A549 (cell line): ENCODE measurements around the gene PI4K2B. TPM values are rescaled to one million over a fixed set of nuclear protein-coding genes. Genes with fewer than 3 reads are reported as not detected.
A peak's percentile ranks its signal among the peaks of the same experiment; 100 is the strongest.
"Not testable (repeated sequence)": the region's sequence is repeated elsewhere in the genome, so short reads cannot be mapped to it uniquely, and the experiment has no call there.

ENCODE experiments used
- ATAC-seq, 2 experiments: fragments of 200-7000 bp in 1 of 2; fragments of >200 bp in 1 of 2; cut with Nextera tagmentation in 1 of 2; cut with Tn5 transposase in 1 of 2; 3 replicates each; pipeline versions ENCODE4 v1.8.0 to v1.9.1; 2018 to 2020; ENCODE audit warnings: mild to moderate bottlenecking in 1 of 2, moderate library complexity in 1 of 2
- CTCF ChIA-PET: fragments of 300-600 bp; sonication (Branson Sonifier 250); formaldehyde crosslinking; extraction: SDS; loops from one replicate; lab custom pipeline; 2021; ENCODE audit warnings: antibody characterized with exemption, inconsistent platforms; lab: Yijun Ruan, JAX
- POLR2A ChIA-PET: fragments of 350-600 bp; formaldehyde crosslinking; extraction: SDS; loops from one replicate; lab custom pipeline; 2021; ENCODE audit warnings: antibody characterized with exemption, inconsistent platforms; lab: Yijun Ruan, JAX
- DNase-seq, 2 experiments: peaks; one replicate each; pipeline versions ENCODE4 v3.0.0 to v3.0.0-alpha.2; 2011 to 2016; ENCODE audit warnings: low read depth in 1 of 2, low spot score in 1 of 2
- FAIRE-seq: peaks from 2 replicates; lab custom pipeline; 2011; peaks lifted over from hg19 to GRCh38; lab: Jason Lieb, UNC
- H3K27ac ChIP-seq, 2 experiments: fragments of >200 bp; sonication (Bioruptor Twin); formaldehyde crosslinking; 3 replicates each; pipeline ENCODE4 v1.5.1; 2016 to 2017
- H3K4me1 ChIP-seq: fragments of >200 bp; sonication (Bioruptor Twin); formaldehyde crosslinking; 3 replicates; pipeline ENCODE4 v1.6.1; 2016
- H3K4me2 ChIP-seq: fragments of >200 bp; sonication (Bioruptor Twin); formaldehyde crosslinking; 3 replicates; pipeline ENCODE4 v1.6.1; 2016
- H3K4me3 ChIP-seq: fragments of >200 bp; sonication (Bioruptor Twin); formaldehyde crosslinking; 3 replicates; pipeline ENCODE4 v1.5.1; 2016
- H3K9me3 ChIP-seq: fragments of >200 bp; sonication (Bioruptor Twin); formaldehyde crosslinking; 3 replicates; pipeline ENCODE4 v1.6.1; 2016
- BCL3 ChIP-seq: fragments of >200 bp; sonication (Bioruptor Twin); formaldehyde crosslinking; IDR thresholded peaks from 3 replicates; pipeline ENCODE4 v1.6.1; 2016
- CHD4 ChIP-seq: fragments of 200-600 bp; sonication (generic); IDR thresholded peaks from 2 replicates; pipeline ENCODE4 v1.6.1; 2016; ENCODE audit warnings: antibody characterized with exemption, mild to moderate bottlenecking, borderline replicate concordance
- CTCF ChIP-seq: fragments of >200 bp; sonication (Bioruptor Twin); formaldehyde crosslinking; IDR thresholded peaks from 3 replicates; pipeline ENCODE4 v1.5.1; 2016
- ELK1 ChIP-seq: fragments of 150-350 bp; IDR thresholded peaks from 2 replicates; pipeline ENCODE4 v1.6.1; 2014; ENCODE audit warnings: low read depth, mild to moderate bottlenecking, low read length
- FOSB ChIP-seq: fragments of 250-450 bp; sonication (Bioruptor Pico); IDR thresholded peaks from 2 replicates; pipeline ENCODE4 v1.5.0; 2020; ENCODE audit warnings: mild to moderate bottlenecking, moderate library complexity
- HEYL ChIP-seq: fragments of 250-450 bp; sonication (Bioruptor Pico); IDR thresholded peaks from 2 replicates; pipeline ENCODE4 v1.8.0; 2021; ENCODE audit warnings: mild to moderate bottlenecking, moderate library complexity
- HOXA7 ChIP-seq: fragments of 250-450 bp; sonication (Bioruptor Pico); IDR thresholded peaks from 2 replicates; pipeline ENCODE4 v1.5.0; 2020; ENCODE audit warnings: mild to moderate bottlenecking, moderate library complexity
- NPAS2 ChIP-seq: fragments of 250-450 bp; sonication (Bioruptor Pico); IDR thresholded peaks from 2 replicates; pipeline ENCODE4 v1.8.0; 2022; ENCODE audit warnings: mild to moderate bottlenecking, moderate library complexity, borderline replicate concordance
- PBX3 ChIP-seq: IDR thresholded peaks from 2 replicates; pipeline ENCODE4 v1.6.1; 2012
- PHF8 ChIP-seq: fragments of 200-600 bp; sonication (generic); IDR thresholded peaks from 2 replicates; pipeline ENCODE4 v1.6.1; 2016; ENCODE audit warnings: low read depth, mild to moderate bottlenecking, antibody characterized with exemption, moderate library complexity, borderline replicate concordance
- POLR2A ChIP-seq: IDR thresholded peaks from 2 replicates; pipeline ENCODE4 v1.6.1; 2012; ENCODE audit warnings: mild to moderate bottlenecking, low read length
- POLR2AphosphoS2 ChIP-seq: conservative IDR thresholded peaks from 2 replicates; pipeline ENCODE4 v1.6.1; 2012; ENCODE audit warnings: low read length, improper control_type of control experiment, inconsistent platforms
- RARB ChIP-seq: fragments of 250-450 bp; sonication (Bioruptor Pico); IDR thresholded peaks from 2 replicates; pipeline ENCODE4 v1.8.0; 2021; ENCODE audit warnings: mild to moderate bottlenecking, moderate library complexity
- RFX5 ChIP-seq: fragments of 450-650 bp; IDR thresholded peaks from 2 replicates; pipeline ENCODE4 v1.7.1; 2014; ENCODE audit warnings: antibody characterized with exemption, mild to moderate bottlenecking, moderate library complexity
- RNF2 ChIP-seq: fragments of 200-600 bp; sonication (generic); IDR thresholded peaks from 2 replicates; pipeline ENCODE4 v1.6.1; 2016; ENCODE audit warnings: low read depth, mild to moderate bottlenecking, antibody characterized with exemption, moderate library complexity, borderline replicate concordance
- SMC3 ChIP-seq: fragments of >200 bp; sonication (Bioruptor Twin); formaldehyde crosslinking; IDR thresholded peaks from 3 replicates; pipeline ENCODE4 v1.6.1; 2018; ENCODE audit warnings: inconsistent platforms
- TFCP2L1 ChIP-seq: fragments of 250-450 bp; sonication (Bioruptor Pico); IDR thresholded peaks from 2 replicates; pipeline ENCODE4 v1.5.0; 2021; ENCODE audit warnings: mild to moderate bottlenecking
- ZNF302 ChIP-seq: fragments of 250-450 bp; sonication (Bioruptor Pico); IDR thresholded peaks from 2 replicates; pipeline ENCODE4 v1.9.0; 2021; ENCODE audit warnings: inconsistent platforms, mild to moderate bottlenecking, moderate library complexity
- WGBS: methylation state at CpG from one replicate; pipeline ENCODE4 v1.1.6; 2017; ENCODE audit errors: missing lambda C conversion rate; 5-methylcytosine and 5-hydroxymethylcytosine counted together
- polyA plus RNA-seq, 4 experiments: library from polyadenylated mRNA; depleted of rRNA in 3 of 4; stranded (reverse); fragments of >200 nt; fragmentation: RNase III in 1 of 4; extraction: RNeasy Plus Mini Kit Qiagen cat#74134 plus additional on column Dnase treatment in 1 of 4; gene quantifications; 2 replicates in 3 of 4; 3 replicates in 1 of 4; pipeline ENCODE4 v1.2.3, GENCODE V29; 2011 to 2017

The PI4K2B gene
- polyA plus RNA-seq, 2 of the 4 experiments (the other 2 are of a cell fraction), result 7.7 to 8.4 TPM

GRCh38 chr4:25234390-25235370, 847 bp downstream of the PI4K2B start:
- H3K4me3 ChIP-seq, result peak overlapping the region; percentile 98
- 0 out of 3 replicates have a peak, but pooled peaks have one; percentile 11 for TF ChIP-seq CTCF
- TF ChIP-seq PBX3, result no peak
- no peak for TF ChIP-seq ELK1
- peak; percentile 18; the same call in 1 of the 2 replicates for TF ChIP-seq PHF8
- 7% methylated on average over 27 of the region's 49 CpGs for WGBS
- peak; percentile 85 for ATAC-seq
- peak; percentile 49 to 75 for DNase-seq
- no peak for FAIRE-seq
- H3K4me1 ChIP-seq, result no peaks in the 10 kb centered on the region
- CTCF ChIA-PET, result interaction anchor here (0.9 to 4.5 kb wide), 6 partner anchors 12 to 124 kb away, joined by 3 to 23 read pairs (median 4); partner anchors contain the start of gene ZCCHC4
- peaks cover 7% of the 10 kb centered on the region; the same call in 2 of the 3 replicates for H3K9me3 ChIP-seq
- H3K4me2 ChIP-seq, result peak overlapping the region; percentile 82
- POLR2A ChIA-PET, result interaction anchor here (1.3 kb wide), 1 partner anchor 78 kb away, joined by 3 read pairs; the partner anchor contains the start of gene ZCCHC4
- peak overlapping the region; percentile 91 to 96 for H3K27ac ChIP-seq

- no peak for ATAC-seq
- H3K4me1 ChIP-seq, result no peaks in the 10 kb centered on the region
- no peak for TF ChIP-seq POLR2AphosphoS2
- no peak for TF ChIP-seq ZNF302
- TF ChIP-seq TFCP2L1, result no peak
- no peak for TF ChIP-seq FOSB (CRISPR knock-in tag)
- TF ChIP-seq CHD4, result no peak
- no peak for TF ChIP-seq BCL3
- TF ChIP-seq HEYL (CRISPR knock-in tag), result no peak
- no peak for TF ChIP-seq SMC3
- TF ChIP-seq RARB (CRISPR knock-in tag), result no peak
- TF ChIP-seq RFX5, result no peak
- TF ChIP-seq HOXA7, result no peak
- TF ChIP-seq NPAS2 (CRISPR knock-in tag), result no peak
- no peak for TF ChIP-seq RNF2
- TF ChIP-seq POLR2A, result no peak
- peak overlapping the region; percentile 82 for H3K4me2 ChIP-seq
- peak overlapping the region; percentile 98 for H3K4me3 ChIP-seq
- H3K9me3 ChIP-seq, result peaks cover 7% of the 10 kb centered on the region; the same call in 2 of the 3 replicates
- ChIA-PET POLR2A (interaction anchor here (1.3 kb wide), 1 partner anchor 77 kb away, joined by 3 read pairs; the partner anchor contains the start of gene ZCCHC4), CTCF (interaction anchor here (0.9 to 4.5 kb wide), 3 partner anchors 78 to 123 kb away, joined by 3 to 23 read pairs (median 4); partner anchors contain the start of gene ZCCHC4)
- DNase-seq, result no peak
- no peak for FAIRE-seq
- peak overlapping the region; percentile 91 to 96; a peak in 5 of 6 replicates for H3K27ac ChIP-seq
- WGBS, result 32% methylated on average over 6 of the region's 6 CpGs
These were observed 1.6 kb downstream of the PI4K2B start for GRCh38 chr4:25235401-25235800.

- H3K27ac ChIP-seq, DNase-seq, H3K4me3 ChIP-seq, FAIRE-seq, H3K4me1 ChIP-seq, ATAC-seq, H3K9me3 ChIP-seq: not testable (repeated sequence)
- POLR2A ChIA-PET, result interaction anchor here (1.3 kb wide), 1 partner anchor 76 kb away, joined by 3 read pairs; the partner anchor contains the start of gene ZCCHC4
- WGBS, result 100% methylated on average over 2 of the region's 2 CpGs
- peak overlapping the region; percentile 82 for H3K4me2 ChIP-seq
- CTCF ChIA-PET, result interaction anchor here (1.0 to 4.5 kb wide), 2 partner anchors 77 to 101 kb away, joined by 4 to 23 read pairs; partner anchors contain the start of gene ZCCHC4
These were observed 2.2 kb downstream of the PI4K2B start for GRCh38 chr4:25236030-25236429.
